Stomach (tissue), 4 donors: ENCODE data around the gene HASPIN.

Experiments
- EP300 ChIP-seq: sonication (generic); formaldehyde crosslinking; IDR thresholded peaks from one replicate; pipeline ENCODE4 v1.6.1; 2017; ENCODE audit warnings: antibody characterized with exemption
- POLR2A ChIP-seq, 4 donors: fragments of 450-650 bp; IDR thresholded peaks; one replicate each; pipeline ENCODE4 v1.6.1; 2016; ENCODE audit warnings: antibody characterized with exemption in 4 of 4, control low read depth in 2 of 4, mild to moderate bottlenecking in 1 of 4, moderate library complexity in 1 of 4

- TF ChIP-seq EP300 (no peak), POLR2A (IDR thresholded peaks at IDR 0.05) (no peak)
Observed at GRCh38 chr17:3679531-3680126, 44.1 kb upstream of the HASPIN start.
